HepG2 (cell line): Measurements from ENCODE around the gene UBR4.

ENCODE experiments used
- CTCF ChIP-seq: sonication (generic); formaldehyde crosslinking; IDR thresholded peaks from 2 replicates; pipeline ENCODE4 v1.5.0; 2020; ENCODE audit warnings: mild to moderate bottlenecking, missing genetic modification reagents, moderate library complexity
- FOSL2 ChIP-seq: sonication (generic); formaldehyde crosslinking; IDR thresholded peaks from 2 replicates; pipeline ENCODE4 v1.4.0; 2020; ENCODE audit warnings: missing genetic modification reagents
- NFIC ChIP-seq: IDR thresholded peaks from 2 replicates; pipeline ENCODE4 v1.6.1; 2012; ENCODE audit warnings: mild to moderate bottlenecking, low read length, inconsistent platforms
- REST ChIP-seq, 2 experiments: IDR thresholded peaks; 2 replicates each; pipeline ENCODE4 v1.6.1; 2011 to 2012; ENCODE audit warnings: low read length in 2 of 2, borderline replicate concordance in 1 of 2, low read depth in 1 of 2, mild to moderate bottlenecking in 1 of 2, moderate library complexity in 1 of 2
- ZMAT3 ChIP-seq: sonication (generic); formaldehyde crosslinking; conservative IDR thresholded peaks from 2 replicates; pipeline ENCODE4 v1.7.0; 2021; ENCODE audit warnings: missing genetic modification reagents
- ZSCAN20 ChIP-seq: sonication (generic); formaldehyde crosslinking; IDR thresholded peaks from 2 replicates; pipeline ENCODE4 v1.4.0; 2020; ENCODE audit warnings: missing genetic modification reagents, mild to moderate bottlenecking, borderline replicate concordance

DNA sequence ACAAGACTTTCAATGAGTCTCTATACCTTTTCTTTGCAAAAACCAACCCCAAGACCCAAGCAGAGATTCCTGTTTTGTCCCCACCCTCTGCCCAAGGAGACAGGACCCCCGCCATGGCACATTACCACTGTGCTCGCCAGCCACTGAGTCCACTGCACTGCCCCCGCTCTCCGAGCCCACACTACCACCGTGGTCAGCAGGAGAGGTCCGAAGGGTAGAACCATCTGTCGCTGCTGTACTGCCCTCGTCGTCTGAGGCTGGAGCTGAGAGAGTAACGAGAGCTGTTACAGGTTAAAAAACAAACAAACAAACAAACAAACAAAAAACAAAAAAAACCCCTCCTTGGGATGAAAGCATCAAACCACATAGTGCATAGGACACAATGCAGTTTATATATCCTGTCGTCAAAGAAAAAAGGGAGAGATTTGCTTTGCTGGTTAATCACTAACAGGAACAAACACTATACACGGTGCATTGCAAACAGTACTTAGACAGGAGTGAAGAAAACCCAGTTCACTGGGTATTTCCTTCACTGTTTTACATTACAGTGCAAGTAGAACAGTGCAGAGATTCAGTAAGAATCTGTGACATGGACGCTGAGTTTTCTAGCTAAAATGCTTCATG, 71.0 kb downstream of the UBR4 start:
- TF ChIP-seq FOSL2 (CRISPR knock-in tag) (no peak), REST (IDR thresholded peaks at IDR 0.05; ENCODE audit: borderline replicate concordance in 1 of 2, low read depth in 1 of 2, low read length in 2 of 2) (no peak), ZMAT3 (CRISPR knock-in tag) (no peak), CTCF (CRISPR knock-in tag) (no peak; the same call in 1 of the 2 replicates), NFIC (no peak), ZSCAN20 (no peak)
